Activated T-helper 17 cell treated with anti-CD3 and anti-CD28 coated beads, Interleukin-2, amount 50 U/mL, for 72 hours (primary cell): Measurements from ENCODE around the gene ABHD10. TPM values are rescaled to one million over a fixed set of nuclear protein-coding genes. Genes with fewer than 3 reads are reported as not detected.
A peak's percentile ranks its signal among the peaks of the same experiment; 100 is the strongest.

Experiments
- ATAC-seq: fragments of 150-1000 bp; cut with Tn5 transposase; replicated peaks from 2 replicates; pipeline ENCODE4 v1.10.0; 2021; ENCODE audit warnings: mild to moderate bottlenecking, moderate library complexity
- H3K27ac Mint-ChIP-seq: one replicate; pipeline ENCODE4 v1.8.0; 2022; ENCODE audit warnings: mixed read lengths
- H3K27me3 Mint-ChIP-seq: one replicate; pipeline ENCODE4 v1.8.0; 2022; ENCODE audit warnings: mixed read lengths
- H3K36me3 Mint-ChIP-seq: one replicate; pipeline ENCODE4 v1.8.0; 2022; ENCODE audit warnings: low read depth, mild to moderate bottlenecking, mixed read lengths
- H3K4me1 Mint-ChIP-seq: one replicate; pipeline ENCODE4 v1.8.0; 2022; ENCODE audit warnings: mixed read lengths
- H3K4me3 Mint-ChIP-seq: one replicate; pipeline ENCODE4 v1.8.0; 2022; ENCODE audit warnings: mild to moderate bottlenecking, mixed read lengths
- H3K9me3 Mint-ChIP-seq: one replicate; pipeline ENCODE4 v1.8.0; 2022; ENCODE audit warnings: mixed read lengths
- total RNA-seq, 2 donors: library from RNA; stranded (reverse); gene quantifications; one replicate each; pipeline ENCODE4 v1.2.3, GENCODE V29; 2022

The ABHD10 gene
- 10 to 100 TPM; 63.3 to 84.9 TPM for total RNA-seq

GRCh38 chr3:111978583-111979433 is at the start of gene ABHD10:
Gene ABHD10, plus strand, starts transcription at chr3:111979026. Its CDS starts 36 bp downstream, at chr3:111979062.
- peak; percentile 95 for ATAC-seq
- H3K4me1 Mint-ChIP-seq = peaks cover 8% of the 10 kb centered on the region
- H3K36me3 Mint-ChIP-seq = peaks cover 51% of the 10 kb centered on the region

GRCh38 chr3:111929484-111929883 is 49.3 kb upstream of the ABHD10 start:
- Mint-ChIP-seq H3K27me3 (no peaks in the 10 kb centered on the region), H3K4me3 (no peak overlapping the region), H3K9me3 (no peaks in the 10 kb centered on the region), H3K4me1 (no peaks in the 10 kb centered on the region), H3K27ac (no peak overlapping the region), H3K36me3 (no peaks in the 10 kb centered on the region)
- ATAC-seq = no peak

More at GRCh38 chr3:111978583-111979433, at the start of gene ABHD10:
- no peaks in the 10 kb centered on the region for H3K27me3 Mint-ChIP-seq
- H3K27ac Mint-ChIP-seq = peak within 1 kb of the TSS; percentile 94
- no peaks in the 10 kb centered on the region for H3K9me3 Mint-ChIP-seq
- H3K4me3 Mint-ChIP-seq = peak within 1 kb of the TSS; percentile 82

GRCh38 chr3:111932946-111933345 is 45.9 kb upstream of the ABHD10 start:
- Mint-ChIP-seq H3K4me1 (no peaks in the 10 kb centered on the region), H3K4me3 (no peak overlapping the region), H3K27ac (no peak overlapping the region), H3K9me3 (no peaks in the 10 kb centered on the region), H3K27me3 (no peaks in the 10 kb centered on the region), H3K36me3 (no peaks in the 10 kb centered on the region)
- no peak for ATAC-seq

GRCh38 chr3:111936191-111936841 is 42.5 kb upstream of the ABHD10 start:
- H3K4me3 Mint-ChIP-seq = no peak overlapping the region
- H3K4me1 Mint-ChIP-seq = no peaks in the 10 kb centered on the region
- H3K36me3 Mint-ChIP-seq = peaks cover 8% of the 10 kb centered on the region
- no peak overlapping the region for H3K27ac Mint-ChIP-seq
- no peak for ATAC-seq
- no peaks in the 10 kb centered on the region for H3K9me3 Mint-ChIP-seq
- no peaks in the 10 kb centered on the region for H3K27me3 Mint-ChIP-seq

- H3K36me3 Mint-ChIP-seq = peaks cover 8% of the 10 kb centered on the region
- H3K4me1 Mint-ChIP-seq = no peaks in the 10 kb centered on the region
- H3K4me3 Mint-ChIP-seq = no peak overlapping the region
- H3K27ac Mint-ChIP-seq = no peak overlapping the region
- H3K9me3 Mint-ChIP-seq = no peaks in the 10 kb centered on the region
- H3K27me3 Mint-ChIP-seq = no peaks in the 10 kb centered on the region
- ATAC-seq = no peak
Measured at GRCh38 chr3:111936967-111937366, 41.9 kb upstream of the ABHD10 start.

GRCh38 chr3:111937871-111938270 is 41.0 kb upstream of the ABHD10 start:
- Mint-ChIP-seq H3K9me3 (no peaks in the 10 kb centered on the region), H3K4me3 (no peak overlapping the region), H3K36me3 (peaks cover 8% of the 10 kb centered on the region), H3K27me3 (no peaks in the 10 kb centered on the region), H3K4me1 (no peaks in the 10 kb centered on the region), H3K27ac (no peak overlapping the region)
- ATAC-seq = no peak

GRCh38 chr3:111939873-111940272 is 39.0 kb upstream of the ABHD10 start:
- Mint-ChIP-seq H3K9me3 (no peaks in the 10 kb centered on the region), H3K4me1 (no peaks in the 10 kb centered on the region), H3K4me3 (no peak overlapping the region), H3K27ac (no peak overlapping the region), H3K36me3 (peaks cover 8% of the 10 kb centered on the region), H3K27me3 (no peaks in the 10 kb centered on the region)
- no peak for ATAC-seq

- no peaks in the 10 kb centered on the region for H3K27me3 Mint-ChIP-seq
- H3K27ac Mint-ChIP-seq = no peak overlapping the region
- ATAC-seq = no peak
- H3K4me3 Mint-ChIP-seq = no peak overlapping the region
- H3K36me3 Mint-ChIP-seq = peaks cover 8% of the 10 kb centered on the region
- no peaks in the 10 kb centered on the region for H3K4me1 Mint-ChIP-seq
- no peaks in the 10 kb centered on the region for H3K9me3 Mint-ChIP-seq
Measured at GRCh38 chr3:111943533-111943932, 35.3 kb upstream of the ABHD10 start.

- no peak overlapping the region for H3K4me3 Mint-ChIP-seq
- no peaks in the 10 kb centered on the region for H3K9me3 Mint-ChIP-seq
- H3K36me3 Mint-ChIP-seq = peaks cover 8% of the 10 kb centered on the region
- no peaks in the 10 kb centered on the region for H3K4me1 Mint-ChIP-seq
- ATAC-seq = no peak
- no peaks in the 10 kb centered on the region for H3K27me3 Mint-ChIP-seq
- no peak overlapping the region for H3K27ac Mint-ChIP-seq
Measured at GRCh38 chr3:111944372-111944771, 34.5 kb upstream of the ABHD10 start.

GRCh38 chr3:111947231-111947630 is 31.6 kb upstream of the ABHD10 start:
- H3K4me1 Mint-ChIP-seq = no peaks in the 10 kb centered on the region

GRCh38 chr3:111948786-111949185 is 30.0 kb upstream of the ABHD10 start:
- H3K27ac Mint-ChIP-seq = no peak overlapping the region
- no peaks in the 10 kb centered on the region for H3K4me1 Mint-ChIP-seq
- no peaks in the 10 kb centered on the region for H3K9me3 Mint-ChIP-seq
- H3K4me3 Mint-ChIP-seq = no peak overlapping the region
- H3K27me3 Mint-ChIP-seq = no peaks in the 10 kb centered on the region
- ATAC-seq = no peak
- H3K36me3 Mint-ChIP-seq = no peaks in the 10 kb centered on the region

More at GRCh38 chr3:111947231-111947630, 31.6 kb upstream of the ABHD10 start:
- no peak for ATAC-seq
- Mint-ChIP-seq H3K4me3 (no peak overlapping the region), H3K9me3 (no peaks in the 10 kb centered on the region), H3K27me3 (no peaks in the 10 kb centered on the region), H3K27ac (no peak overlapping the region), H3K36me3 (no peaks in the 10 kb centered on the region)

- Mint-ChIP-seq H3K9me3 (no peaks in the 10 kb centered on the region), H3K27me3 (no peaks in the 10 kb centered on the region), H3K36me3 (no peaks in the 10 kb centered on the region), H3K27ac (no peak overlapping the region), H3K4me3 (no peak overlapping the region), H3K4me1 (no peaks in the 10 kb centered on the region)
- no peak for ATAC-seq
Measured at GRCh38 chr3:111949712-111950111, 29.1 kb upstream of the ABHD10 start.

- Mint-ChIP-seq H3K27ac (no peak overlapping the region), H3K4me1 (no peaks in the 10 kb centered on the region), H3K27me3 (no peaks in the 10 kb centered on the region), H3K4me3 (no peak overlapping the region), H3K9me3 (no peaks in the 10 kb centered on the region), H3K36me3 (no peaks in the 10 kb centered on the region)
- ATAC-seq = no peak
Measured at GRCh38 chr3:111951032-111951431, 27.8 kb upstream of the ABHD10 start.

- Mint-ChIP-seq H3K36me3 (no peaks in the 10 kb centered on the region), H3K4me1 (no peaks in the 10 kb centered on the region), H3K9me3 (no peaks in the 10 kb centered on the region), H3K27ac (no peak overlapping the region), H3K27me3 (no peaks in the 10 kb centered on the region), H3K4me3 (no peak overlapping the region)
- ATAC-seq = no peak
Measured at GRCh38 chr3:111952086-111952485, 26.7 kb upstream of the ABHD10 start.

GRCh38 chr3:111952866-111953450 is 25.9 kb upstream of the ABHD10 start:
- H3K4me1 Mint-ChIP-seq = no peaks in the 10 kb centered on the region
- H3K36me3 Mint-ChIP-seq = no peaks in the 10 kb centered on the region
- no peak for ATAC-seq
- no peaks in the 10 kb centered on the region for H3K9me3 Mint-ChIP-seq
- H3K27me3 Mint-ChIP-seq = no peaks in the 10 kb centered on the region
- no peak overlapping the region for H3K27ac Mint-ChIP-seq
- H3K4me3 Mint-ChIP-seq = no peak overlapping the region
